HG03095 (cell line): ENCODE results near the gene EFCAB13.

Experiments used
- ATAC-seq: cut with Tn5 transposase; IDR thresholded peaks from one replicate; pipeline ENCODE4 v1.9.1; 2021; ENCODE audit warnings: moderate library complexity; ENCODE audit not compliant: unreplicated experiment

The EFCAB13 gene, protein sequence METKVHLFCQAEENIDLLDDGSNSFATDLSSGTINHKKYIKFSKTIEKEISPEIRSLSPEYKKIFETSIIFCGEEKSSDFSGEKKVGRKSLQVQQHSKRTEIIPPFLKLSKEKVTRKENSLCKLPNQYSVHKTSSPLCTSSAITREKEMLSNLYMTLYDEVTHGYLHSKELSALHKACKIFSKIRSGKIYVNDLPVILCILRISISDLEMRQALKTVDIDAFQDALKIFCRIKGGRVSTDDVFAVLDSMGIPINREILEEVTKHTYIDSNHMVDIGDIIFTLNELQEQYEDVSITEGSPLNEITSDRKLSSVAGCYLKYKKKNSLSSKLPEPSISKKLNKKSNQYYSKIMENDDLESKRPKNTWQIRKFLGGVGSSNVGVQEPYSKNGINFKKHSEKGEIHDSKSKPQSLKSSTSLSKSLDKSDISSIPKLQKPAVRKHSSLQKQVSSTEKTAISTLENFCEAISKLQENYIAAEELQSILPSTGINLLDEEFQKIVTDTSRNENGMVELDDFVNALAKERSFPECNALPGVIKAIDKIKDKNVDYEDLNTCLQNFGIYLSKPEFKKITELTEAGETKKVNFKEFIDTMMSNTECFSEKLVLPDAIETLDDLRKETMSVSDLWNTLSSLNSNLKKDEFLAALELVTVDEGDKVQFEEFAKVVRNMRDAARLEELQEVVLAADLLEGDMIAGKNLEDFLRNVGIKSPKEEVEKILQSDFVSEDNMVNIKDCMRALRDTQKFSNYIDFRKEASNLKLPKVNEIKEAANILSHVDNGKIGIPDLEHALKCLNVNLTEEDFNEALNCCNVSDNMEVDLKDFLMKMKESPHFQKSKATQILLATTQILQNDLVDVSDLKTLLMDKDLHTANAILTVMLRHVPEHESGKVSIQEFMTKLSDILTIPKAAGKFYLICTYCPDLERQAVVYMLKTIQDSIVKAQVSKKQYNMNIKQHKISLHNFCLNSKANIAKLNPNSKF

DNA sequence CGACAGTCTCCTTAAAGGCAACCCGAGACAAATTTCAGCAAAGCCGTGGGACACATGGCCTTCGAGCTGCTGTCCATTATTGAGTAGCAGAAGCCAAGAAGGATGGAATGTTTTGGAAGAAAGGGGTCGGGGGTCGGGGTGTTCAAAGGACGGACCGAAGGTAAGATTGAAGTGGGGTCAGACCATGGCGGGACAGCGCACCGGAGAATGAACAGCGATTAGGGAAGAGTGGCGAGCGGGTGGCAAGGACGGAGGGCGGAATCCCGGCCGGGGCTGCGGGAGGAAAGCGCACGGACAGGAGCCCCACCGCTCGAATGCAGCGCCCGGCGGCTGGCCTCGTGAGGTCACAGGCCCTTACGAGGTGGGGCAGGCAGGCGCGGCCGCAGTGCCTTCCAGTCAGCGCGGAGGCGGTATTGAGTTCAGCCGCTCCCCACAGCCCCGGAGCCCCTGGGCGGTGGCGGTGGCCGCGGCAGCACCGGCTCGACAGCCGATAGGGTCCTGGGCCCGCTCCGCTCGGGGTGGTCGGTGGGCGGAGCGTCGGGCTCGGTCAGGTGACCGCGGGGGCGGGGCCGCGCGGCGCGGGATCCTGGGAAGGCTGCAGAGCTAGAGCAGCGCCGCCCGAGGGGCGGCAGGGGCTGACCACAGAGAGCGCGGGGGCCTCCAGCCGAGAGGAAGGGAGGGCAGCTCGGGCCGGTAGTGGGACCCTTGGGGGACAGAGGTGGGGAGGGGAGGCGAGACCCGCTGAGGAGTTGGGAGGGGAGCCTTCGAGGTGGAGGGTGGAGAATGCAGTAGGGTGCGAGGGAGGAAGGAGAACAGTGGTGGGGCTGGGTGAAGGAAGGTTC lies at the start of gene EFCAB13:
Gene EFCAB13 (plus strand): TSS at position 574 of the 842 bp plus-strand sequence. CDS start 4,399 bp downstream, outside the sequence.
- ATAC-seq: peak; percentile 83

DNA sequence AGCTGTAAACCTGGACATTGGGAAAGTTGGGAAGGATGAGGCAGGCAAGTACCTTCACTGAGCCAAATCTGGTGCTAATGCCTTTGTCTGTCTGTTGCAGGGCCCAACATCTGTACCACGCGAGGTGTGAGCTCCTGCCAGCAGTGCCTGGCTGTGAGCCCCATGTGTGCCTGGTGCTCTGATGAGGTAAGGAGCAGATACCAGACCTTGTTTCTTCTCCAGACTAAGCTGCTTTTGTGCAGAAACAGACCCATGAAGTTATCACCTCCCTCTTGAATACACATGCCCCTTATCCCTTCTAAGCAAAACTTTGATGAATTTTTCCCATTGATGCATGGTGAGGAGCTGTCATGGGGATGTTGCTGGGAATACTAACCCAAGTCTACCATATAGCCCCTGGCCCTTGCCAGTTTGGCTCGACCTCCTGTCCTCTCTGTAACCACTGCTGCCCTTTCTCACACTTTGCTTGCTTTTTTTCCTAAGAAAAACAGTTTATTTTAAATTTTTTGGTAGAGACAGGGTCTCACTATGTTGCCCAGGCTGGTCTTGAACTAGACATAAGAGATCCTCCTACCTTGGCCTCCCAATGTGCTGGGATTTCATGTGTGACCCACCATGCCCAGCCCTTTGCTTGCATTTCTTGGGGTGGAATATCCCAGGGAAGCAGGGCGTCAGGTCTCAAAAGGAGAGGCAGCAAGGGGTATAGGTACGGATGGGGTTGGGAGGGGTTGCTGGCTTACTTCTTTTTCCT lies 49.3 kb upstream of the EFCAB13 start:
- ATAC-seq: no peak

DNA sequence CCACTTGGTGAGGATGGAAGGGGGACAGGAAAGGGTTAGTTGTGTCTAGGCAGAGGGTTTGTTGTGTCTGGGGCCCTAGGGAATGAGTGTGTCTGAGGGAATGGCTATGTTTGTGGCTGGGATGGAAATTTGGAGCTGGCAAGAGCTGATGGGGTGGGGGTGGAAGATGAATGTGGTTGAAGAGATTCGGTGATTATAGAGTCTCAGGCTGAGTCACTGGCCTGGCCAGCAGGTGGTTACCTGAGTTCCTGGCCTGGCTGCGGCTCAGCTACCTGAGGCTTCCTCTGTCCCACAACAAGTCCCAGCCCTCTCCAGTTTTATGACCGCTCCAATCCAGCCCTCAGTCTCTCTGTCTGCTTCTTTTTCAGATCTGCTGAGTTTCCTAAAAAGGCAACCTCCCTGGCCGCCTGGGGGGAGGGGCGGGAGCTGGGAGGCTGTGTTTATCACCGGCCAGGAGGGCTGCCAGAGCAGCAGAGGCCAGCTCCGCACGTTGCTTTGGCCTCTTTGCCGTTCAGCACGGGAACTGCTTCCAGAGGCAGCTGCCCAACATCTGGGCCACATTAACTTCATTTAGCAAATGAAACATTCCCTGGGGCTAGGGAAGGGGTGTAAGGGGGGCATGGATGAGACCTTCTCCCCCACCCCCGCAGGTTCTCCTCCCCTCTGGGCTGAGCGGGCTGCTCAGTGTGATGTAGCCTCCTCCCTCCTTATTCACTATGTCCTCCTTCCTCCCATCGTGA lies 48.3 kb upstream of the EFCAB13 start:
- ATAC-seq: no peak

DNA sequence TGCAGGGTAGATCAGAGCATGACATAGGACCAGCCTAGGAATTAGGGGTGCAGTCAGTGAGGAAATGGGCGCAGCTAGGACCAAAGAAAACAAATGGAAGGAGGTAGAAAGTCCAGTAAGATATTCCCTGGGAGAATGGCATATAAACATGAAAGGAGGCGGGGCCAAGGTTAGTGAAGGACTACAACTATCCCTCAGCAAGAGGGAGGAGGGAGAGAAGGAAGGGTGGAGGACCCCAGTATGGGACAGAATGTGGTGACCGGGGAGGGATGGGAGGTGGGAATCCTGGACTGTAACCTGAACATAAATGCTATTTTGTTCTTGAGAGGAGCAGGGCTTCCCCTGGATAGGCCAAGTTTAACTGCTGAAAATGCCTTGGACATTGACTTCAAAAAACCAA lies 47.3 kb upstream of the EFCAB13 start:
- no peak for ATAC-seq

DNA sequence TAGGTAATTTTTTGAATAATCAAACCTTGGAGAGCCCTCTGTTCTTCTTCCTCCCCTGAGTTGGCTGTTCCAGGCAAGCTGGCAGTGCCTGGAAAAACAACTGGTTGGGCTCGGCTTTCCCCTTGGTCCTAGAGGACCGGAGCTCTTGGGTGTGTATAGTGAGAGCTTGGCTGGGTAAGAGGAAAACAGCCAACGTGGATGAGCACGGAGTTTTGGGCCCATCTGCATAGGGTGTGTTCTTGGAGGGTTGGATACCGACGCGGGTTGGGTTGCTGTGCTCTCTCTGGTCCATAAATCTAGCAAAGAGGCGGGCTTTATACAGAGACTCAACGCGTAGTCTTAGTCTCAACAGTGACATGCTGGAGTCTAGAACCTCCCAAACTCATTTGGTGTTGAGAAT lies 46.9 kb upstream of the EFCAB13 start:
- ATAC-seq: no peak

DNA sequence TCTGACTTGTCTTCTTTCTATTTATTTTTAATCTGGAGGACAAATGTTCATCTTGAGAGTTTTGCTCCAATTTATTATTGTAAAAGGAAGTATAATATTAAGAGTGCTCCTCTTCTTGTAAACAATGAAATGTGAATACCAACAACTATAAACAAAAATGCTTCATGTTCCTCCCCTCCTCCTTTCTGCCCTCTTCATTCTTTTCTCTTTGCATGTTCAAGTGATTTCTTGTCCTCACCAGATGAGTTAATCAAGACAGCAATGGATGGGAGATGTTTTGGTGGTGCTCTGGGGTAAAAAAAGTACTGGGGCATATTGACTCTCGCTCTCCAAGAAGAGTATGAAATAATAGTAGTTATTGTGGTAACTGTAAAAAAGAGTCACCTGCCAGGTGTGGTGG lies 45.8 kb upstream of the EFCAB13 start:
- ATAC-seq: no peak

DNA sequence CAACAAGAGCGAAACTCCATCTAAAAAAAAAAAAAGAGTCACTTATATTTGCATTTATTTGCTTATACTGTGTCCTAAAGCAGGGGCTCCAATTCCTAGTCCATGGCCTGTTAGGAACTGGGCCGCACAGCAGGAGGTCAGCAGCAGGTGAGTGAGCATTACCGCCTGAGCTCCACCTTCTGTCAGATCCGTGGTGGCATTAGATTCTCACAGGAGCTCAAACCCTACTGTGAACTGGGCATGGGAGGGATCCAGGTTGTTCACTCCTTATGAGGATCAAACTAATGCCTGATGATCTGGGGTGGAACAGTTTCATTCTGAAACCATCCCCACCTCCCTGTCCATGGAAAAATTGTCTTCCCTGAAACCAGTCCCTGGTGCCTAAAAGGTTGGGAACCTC lies 45.2 kb upstream of the EFCAB13 start:
- no peak for ATAC-seq

DNA sequence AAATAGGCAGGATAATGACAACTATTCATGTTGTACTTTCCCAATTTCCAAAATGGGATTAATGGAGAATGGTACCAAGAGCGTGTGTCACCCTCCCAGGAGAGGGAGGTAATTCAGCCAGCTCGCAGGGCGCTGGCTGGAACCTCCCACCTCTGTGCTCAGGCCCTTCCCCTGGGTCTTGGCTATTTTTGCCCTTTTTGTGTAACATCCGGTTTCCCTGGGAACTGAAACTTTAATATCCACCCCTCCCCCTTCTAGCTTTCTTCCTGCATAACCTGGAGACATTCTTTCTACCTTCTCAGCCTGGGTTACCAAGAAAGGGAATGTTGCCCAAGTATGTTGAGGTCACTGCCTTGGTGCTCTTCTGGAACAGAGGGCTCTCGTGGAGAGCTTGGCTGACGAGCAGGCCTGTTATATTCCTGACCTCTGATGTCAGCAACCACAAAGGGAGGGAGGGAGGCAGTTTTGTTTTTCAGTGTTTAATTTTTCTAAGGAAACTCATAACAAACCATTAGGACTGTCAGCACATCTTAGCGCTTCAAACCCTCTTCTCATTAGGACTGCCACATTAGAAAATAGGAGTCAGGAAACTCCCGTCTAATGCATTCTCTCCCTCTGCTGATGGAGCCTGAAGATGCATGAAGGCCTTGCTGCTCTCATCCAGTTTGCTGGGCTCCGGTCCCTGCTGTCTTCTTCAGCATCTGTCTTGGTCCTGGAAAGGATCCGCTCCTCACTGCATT lies 44.5 kb upstream of the EFCAB13 start:
- ATAC-seq: no peak

DNA sequence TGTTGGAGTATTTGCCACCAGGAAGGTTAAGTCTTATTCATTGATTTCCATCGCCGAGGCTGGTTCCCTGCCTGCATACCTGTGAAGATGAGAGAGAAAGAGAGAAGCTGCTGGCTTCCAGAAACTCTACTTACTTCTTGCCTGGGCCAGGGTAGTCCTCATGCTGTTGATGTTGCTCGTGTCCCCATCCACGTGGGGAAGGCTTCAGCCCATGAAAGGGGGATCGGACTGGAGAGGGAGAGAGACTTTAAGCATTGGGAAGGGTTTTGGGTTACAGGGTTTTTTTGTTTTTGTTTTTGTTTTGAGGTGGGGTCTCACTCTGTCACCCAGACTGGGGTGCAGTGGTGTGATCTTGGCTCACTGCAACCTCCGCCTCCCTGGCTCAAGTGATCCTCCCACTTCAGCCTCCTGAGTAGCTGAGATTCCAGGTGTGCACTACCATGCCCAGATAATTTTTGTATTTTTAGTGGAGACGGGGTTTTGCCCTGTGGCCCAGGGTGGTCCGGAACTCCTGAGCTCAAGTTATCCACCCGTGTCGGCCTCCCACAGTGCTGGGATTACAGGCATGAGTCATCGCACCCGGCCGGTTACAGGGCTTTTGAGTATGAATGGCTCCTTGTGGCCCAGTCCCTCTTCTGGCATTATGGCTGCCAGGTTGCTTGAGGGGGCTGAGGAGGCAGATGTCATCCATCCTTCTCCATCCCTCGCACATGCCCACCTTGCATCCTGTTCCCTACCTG lies 43.5 kb upstream of the EFCAB13 start:
- ATAC-seq: no peak

DNA sequence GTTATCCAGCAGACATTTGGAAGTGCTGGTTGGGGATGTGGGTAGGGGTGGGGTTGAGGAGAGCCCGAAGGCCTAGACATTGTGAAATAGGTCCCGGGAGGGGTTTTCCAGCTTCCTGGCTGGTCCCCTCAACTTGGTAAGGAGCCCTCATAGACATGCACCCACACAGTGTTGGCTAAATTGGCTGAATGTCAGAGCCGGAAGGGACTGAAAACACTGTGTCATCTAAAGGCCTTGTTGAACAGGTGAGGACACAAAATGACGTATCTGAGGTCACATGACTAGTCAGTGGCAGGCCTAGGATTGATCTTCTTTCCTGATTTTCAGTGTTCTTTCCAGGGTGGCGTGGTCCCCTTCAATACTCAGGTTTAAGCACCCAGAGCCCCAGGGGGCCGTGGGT lies 42.5 kb upstream of the EFCAB13 start:
- no peak for ATAC-seq

DNA sequence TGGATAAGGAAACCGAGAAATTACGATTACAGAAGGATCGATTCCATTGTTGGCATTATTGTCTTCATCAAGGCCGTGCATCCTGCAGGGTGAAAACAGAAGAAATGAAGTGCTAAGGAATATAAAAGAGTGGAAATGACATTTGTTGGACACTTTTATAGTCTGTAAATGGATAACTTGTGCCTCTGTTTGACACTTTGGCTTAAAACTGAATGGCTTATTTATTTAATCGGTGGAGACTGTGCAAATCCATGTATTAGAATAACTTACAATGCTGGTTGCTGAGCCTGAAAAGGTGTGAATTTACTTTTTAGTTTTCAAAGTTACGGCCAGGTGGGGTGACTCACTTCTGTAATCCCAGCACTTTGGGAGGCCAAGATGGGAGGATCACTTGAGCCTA lies 38.8 kb upstream of the EFCAB13 start:
- ATAC-seq: no peak

DNA sequence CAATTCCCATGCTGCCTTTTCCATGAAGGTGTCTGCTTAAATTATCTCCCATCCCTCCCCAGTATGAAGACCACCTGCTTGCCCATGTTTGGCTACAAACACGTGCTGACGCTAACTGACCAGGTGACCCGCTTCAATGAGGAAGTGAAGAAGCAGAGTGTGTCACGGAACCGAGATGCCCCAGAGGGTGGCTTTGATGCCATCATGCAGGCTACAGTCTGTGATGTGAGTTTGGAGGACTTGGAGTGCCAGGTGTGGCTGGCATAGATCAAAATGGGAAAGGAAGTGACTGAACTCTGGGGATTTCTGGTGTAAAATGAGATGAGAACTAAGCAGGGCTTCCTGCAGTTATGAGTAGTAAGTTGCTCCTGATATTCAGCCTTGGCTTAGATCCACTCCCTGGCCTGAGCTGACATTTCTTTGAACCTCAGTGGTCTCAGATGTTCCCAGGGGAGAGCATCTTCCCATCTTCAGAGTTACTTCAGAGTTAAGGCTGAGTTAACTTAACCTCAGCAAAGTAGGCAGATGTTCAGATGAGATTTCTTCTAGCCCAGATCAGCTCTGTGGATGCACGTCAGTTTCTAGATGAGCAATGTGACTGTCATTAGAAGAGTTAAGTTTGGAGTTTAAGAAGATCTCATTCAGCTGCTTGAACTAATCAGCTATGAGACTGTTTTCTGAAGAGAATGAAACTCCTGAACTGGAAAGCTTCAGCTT lies 37.4 kb upstream of the EFCAB13 start:
- peak; percentile 67 for ATAC-seq

DNA sequence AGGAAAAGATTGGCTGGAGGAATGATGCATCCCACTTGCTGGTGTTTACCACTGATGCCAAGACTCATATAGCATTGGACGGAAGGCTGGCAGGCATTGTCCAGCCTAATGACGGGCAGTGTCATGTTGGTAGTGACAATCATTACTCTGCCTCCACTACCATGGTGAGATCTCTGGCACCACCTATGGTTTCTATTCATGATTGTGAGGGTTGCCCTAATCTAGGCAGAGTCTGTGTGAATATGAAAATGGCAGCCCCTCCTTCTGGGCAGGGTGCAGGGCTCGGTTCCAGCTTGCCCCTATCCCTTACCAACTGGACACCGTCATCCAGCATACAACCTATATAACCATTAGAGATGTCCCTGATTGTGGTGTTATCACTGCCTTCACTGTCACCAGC lies 36.7 kb upstream of the EFCAB13 start:
- no peak for ATAC-seq

DNA sequence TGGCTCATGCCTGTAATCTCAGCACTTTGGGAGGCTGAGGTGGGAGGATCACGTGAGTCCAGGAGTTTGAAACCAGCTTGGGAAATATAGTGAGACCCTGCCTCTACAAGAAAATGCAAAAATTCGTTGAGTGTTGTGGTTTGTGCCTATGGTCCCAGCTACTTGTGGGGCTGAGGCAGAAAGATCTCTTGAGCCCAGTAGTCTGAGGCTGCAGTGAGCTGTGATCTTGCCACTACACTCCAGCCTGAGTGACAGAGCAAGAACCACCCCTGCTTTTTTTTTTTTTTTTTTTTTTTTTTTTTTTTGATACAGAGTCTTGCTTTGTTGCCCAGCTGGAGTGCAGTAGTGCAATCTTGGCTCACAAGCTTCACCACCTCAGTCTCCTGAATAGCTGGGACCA lies 36.1 kb upstream of the EFCAB13 start:
- no peak for ATAC-seq

DNA sequence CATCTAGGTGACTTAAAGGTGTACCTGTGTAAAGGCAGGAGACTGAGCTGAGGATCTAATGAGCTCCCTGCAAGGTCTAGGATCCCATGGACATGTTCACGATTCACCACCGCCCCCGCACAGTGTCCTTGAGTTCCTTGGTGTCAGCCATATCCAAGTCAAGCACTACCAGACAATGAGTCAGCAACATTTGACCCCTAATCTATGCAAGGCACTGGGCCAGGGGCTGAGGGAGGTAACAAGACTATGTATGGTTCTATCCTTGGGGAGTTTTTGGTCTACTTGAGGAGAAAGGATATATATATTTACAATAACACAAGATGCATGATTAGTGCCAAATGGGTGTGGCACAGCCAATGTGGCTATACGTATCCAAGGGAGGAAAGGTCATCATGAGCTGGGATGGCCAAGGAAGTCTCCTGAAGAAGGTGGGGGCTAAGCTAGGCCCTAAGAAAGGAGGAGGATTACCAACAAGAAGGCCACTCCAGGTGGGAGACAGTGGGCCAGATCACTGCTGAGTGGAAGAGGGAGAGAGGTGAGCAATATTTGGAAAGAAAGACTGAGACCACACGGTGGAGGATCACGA lies 35.1 kb upstream of the EFCAB13 start:
- no peak for ATAC-seq

DNA sequence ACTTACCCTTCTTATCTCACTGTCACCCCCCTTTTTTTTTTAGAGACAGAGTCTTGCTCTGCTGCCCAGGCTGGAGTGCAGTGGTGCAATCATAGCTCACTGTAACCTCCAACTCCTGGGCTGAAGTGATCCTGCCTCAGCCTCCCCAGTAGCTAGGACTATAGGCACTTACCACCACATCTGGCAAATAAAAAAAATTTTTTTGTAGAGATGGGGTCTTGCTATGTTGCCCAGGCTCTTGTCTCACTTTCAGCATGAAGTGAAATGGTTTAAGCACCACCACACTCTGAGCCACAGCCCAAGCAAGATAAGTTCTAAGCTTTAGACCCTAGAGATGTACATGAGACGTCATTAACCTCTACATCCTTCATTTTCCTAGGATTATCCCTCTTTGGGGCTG lies 34.5 kb upstream of the EFCAB13 start:
- ATAC-seq: no peak

DNA sequence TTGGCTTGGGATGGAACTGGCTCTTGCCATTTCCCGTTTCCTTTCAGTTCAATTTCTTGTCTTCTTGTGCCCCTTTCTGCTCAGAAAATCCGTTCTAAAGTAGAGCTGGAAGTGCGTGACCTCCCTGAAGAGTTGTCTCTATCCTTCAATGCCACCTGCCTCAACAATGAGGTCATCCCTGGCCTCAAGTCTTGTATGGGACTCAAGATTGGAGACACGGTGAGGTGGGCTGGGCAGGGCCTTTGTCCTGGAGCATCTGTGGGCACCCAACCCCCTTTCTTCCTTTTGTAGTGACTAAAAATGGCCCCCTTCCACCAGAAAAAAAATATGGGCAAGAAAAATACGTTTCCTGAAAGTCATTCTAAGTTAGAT lies 32.9 kb upstream of the EFCAB13 start:
- no peak for ATAC-seq
